ENCODE results near the gene ZNF91.
"Not testable (repeated sequence)": the region's sequence is repeated elsewhere in the genome, so short reads cannot be mapped to it uniquely, and the experiment has no call there.

The ZNF91 gene

GRCh38 chr19:23318941-23319340 is 76.3 kb downstream of the ZNF91 start:
- not testable (repeated sequence) for DNase-seq (ENCODE audit: low read depth)

- DNase-seq (ENCODE audit: low read depth), result no peak
Measured at GRCh38 chr19:23318143-23318542, 77.1 kb downstream of the ZNF91 start.

GRCh38 chr19:23315286-23315685 is 80.0 kb downstream of the ZNF91 start:
- no peak for DNase-seq (ENCODE audit: low read depth)

GRCh38 chr19:23314505-23315251 is 80.6 kb downstream of the ZNF91 start:
- DNase-seq (ENCODE audit: low read depth), result no peak

GRCh38 chr19:23313196-23313595 is 82.1 kb downstream of the ZNF91 start:
- no peak for DNase-seq (ENCODE audit: low read depth)

GRCh38 chr19:23312515-23312914 is 82.8 kb downstream of the ZNF91 start:
- DNase-seq (ENCODE audit: low read depth), result no peak

GRCh38 chr19:23311551-23311950 is 83.7 kb downstream of the ZNF91 start:
- no peak for DNase-seq (ENCODE audit: low read depth)

- DNase-seq (ENCODE audit: low read depth), result no peak
Measured at GRCh38 chr19:23310729-23311211, 84.5 kb downstream of the ZNF91 start.

- no peak for DNase-seq (ENCODE audit: low read depth)
Measured at GRCh38 chr19:23309926-23310325, 85.3 kb downstream of the ZNF91 start.

- DNase-seq (ENCODE audit: low read depth), result no peak
Measured at GRCh38 chr19:23305555-23305954, 89.7 kb downstream of the ZNF91 start.

GRCh38 chr19:23304238-23304637 is 91.0 kb downstream of the ZNF91 start:
- DNase-seq (ENCODE audit: low read depth), result no peak

- DNase-seq (ENCODE audit: low read depth), result no peak
Measured at GRCh38 chr19:23294141-23294540, 101.1 kb downstream of the ZNF91 start.

GRCh38 chr19:23289966-23290365 is 105.3 kb downstream of the ZNF91 start:
- not testable (repeated sequence) for DNase-seq (ENCODE audit: low read depth)

All from T follicular helper cell (primary cell).